ENCODE data around the gene ENTREP3. TPM values are rescaled to one million over a fixed set of nuclear protein-coding genes. Genes with fewer than 3 reads are reported as not detected.

Gene ENTREP3
- total and polyA plus RNA-seq, 2 experiments from 2014 or later = 8.8 to 27.1 TPM

DNA sequence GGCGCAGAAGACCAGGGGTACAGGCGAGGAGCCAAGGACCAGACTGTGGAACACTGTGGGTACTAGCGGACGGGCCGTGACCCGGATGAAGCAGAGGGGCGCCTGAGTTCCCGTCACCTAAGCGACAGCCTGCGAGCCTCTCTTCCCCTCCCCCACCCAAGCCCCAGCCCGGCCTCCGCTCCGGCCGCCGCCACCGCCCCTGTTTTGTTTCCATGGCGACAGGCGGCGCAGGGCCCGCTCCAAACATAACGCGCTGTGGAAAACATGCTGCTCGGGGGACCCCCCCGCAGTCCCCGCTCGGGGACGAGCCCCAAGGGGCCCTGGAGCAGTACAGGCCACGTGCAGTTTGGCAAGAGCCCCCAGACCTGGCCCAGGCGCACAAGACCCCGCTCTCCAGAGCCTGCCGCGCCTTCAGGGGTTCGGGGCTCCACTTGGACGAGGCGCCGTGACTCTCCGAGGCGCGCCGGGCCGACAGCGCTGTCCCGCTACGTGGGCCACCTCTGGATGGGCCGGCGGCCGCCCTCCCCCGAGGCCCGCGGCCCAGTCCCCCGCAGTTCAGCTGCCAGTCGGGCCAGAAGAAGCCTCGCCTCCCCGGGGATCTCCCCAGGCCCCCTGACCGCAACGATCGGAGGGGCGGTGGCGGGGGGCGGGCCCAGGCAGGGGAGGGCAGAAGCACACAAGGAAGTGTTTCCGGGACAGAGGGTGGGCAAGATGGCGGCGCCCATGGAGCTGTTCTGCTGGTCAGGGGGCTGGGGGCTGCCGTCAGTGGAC, 46.6 kb downstream of the ENTREP3 start, which contains the start of gene MTX1:
MTX1 (plus strand) TSS at position 155 of the 771 bp plus-strand sequence; CDS start at position 265, 110 bp downstream.
- TF ChIP-seq, protein P1, sequence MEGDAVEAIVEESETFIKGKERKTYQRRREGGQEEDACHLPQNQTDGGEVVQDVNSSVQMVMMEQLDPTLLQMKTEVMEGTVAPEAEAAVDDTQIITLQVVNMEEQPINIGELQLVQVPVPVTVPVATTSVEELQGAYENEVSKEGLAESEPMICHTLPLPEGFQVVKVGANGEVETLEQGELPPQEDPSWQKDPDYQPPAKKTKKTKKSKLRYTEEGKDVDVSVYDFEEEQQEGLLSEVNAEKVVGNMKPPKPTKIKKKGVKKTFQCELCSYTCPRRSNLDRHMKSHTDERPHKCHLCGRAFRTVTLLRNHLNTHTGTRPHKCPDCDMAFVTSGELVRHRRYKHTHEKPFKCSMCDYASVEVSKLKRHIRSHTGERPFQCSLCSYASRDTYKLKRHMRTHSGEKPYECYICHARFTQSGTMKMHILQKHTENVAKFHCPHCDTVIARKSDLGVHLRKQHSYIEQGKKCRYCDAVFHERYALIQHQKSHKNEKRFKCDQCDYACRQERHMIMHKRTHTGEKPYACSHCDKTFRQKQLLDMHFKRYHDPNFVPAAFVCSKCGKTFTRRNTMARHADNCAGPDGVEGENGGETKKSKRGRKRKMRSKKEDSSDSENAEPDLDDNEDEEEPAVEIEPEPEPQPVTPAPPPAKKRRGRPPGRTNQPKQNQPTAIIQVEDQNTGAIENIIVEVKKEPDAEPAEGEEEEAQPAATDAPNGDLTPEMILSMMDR (IDR thresholded peaks at IDR 0.05; ENCODE audit: poor library complexity) = no peak
- TF ChIP-seq EZH2phosphoT487 (IDR thresholded peaks at IDR 0.05; ENCODE audit: low read depth, severe bottlenecking, unreplicated experiment) (no peak), EZH2 (IDR thresholded peaks at IDR 0.05; ENCODE audit: borderline replicate concordance) (no peak)
- Histone ChIP-seq H2AFZ (peak within 1 kb of the TSS; percentile 80), H3K4me2 (peak within 1 kb of the TSS; percentile 96), H3K4me3 (peak within 1 kb of the TSS; percentile 90), H4K20me1 (ENCODE audit: insufficient read depth, poor library complexity, severe bottlenecking) (no peaks in the 10 kb centered on the region), H3K27ac (peak within 1 kb of the TSS; percentile 99), H3K9me2 (replicated peaks; ENCODE audit: insufficient read depth) (no peaks in the 10 kb centered on the region), H3K79me2 (peaks cover 13% of the 10 kb centered on the region), H3K36me3 (replicated peaks; ENCODE audit: insufficient read depth, low read depth) (no peaks in the 10 kb centered on the region), H3K27me3 (no peaks in the 10 kb centered on the region), H3K4me1 (ENCODE audit: insufficient read depth) (peaks cover 16% of the 10 kb centered on the region), H3K9me3 (ENCODE audit: low read depth) (no peaks in the 10 kb centered on the region)
- peak; percentile 96 for DNase-seq (ENCODE audit: low spot score)
- WGBS (ENCODE audit: low lambda C conversion rate, missing lambda C conversion rate) = 3% methylated on average over 23 of the region's 64 CpGs

DNA sequence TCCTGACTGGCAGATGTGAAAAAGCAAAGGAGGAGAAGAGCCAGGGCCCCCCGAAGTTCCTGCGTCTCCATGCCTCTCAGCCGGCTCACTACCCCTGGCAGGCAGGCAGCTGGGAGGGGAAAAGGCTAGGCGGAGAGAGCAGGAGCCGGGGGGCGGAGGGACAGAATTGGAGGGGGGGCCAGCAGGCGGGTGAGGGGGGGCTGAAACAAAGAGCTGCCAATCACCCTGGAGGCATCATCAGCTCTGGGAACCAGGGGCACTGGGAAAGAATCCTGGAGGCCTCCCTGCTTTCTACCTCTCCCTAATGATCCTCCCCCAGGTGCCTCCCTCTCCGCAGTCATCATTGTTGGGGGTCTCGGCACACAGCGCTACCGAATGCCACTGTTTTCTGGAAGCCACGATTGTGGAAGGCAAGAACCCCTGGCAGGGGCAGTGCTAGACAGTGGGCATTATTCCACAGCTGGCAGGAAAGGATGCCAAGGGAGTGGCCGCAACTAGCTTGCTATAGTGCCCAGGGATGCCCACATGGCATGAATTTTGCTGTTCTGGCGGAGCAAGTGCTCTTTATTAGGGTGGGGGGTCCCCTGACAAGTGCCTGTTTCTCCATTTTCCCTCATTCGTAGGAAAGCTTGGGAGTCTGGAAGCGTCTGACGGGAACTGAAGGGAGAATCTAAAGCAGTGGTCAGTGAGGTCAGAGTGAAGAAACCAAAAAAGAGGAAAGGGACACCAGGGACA, 47.3 kb downstream of the ENTREP3 start, which contains the start of gene THBS3:
THBS3 (minus strand) TSS at position 92 of the 735 bp plus-strand sequence; CDS start at position 71, 21 bp downstream.
- H3K4me2 ChIP-seq = peak within 1 kb of the TSS; percentile 96
- H3K4me3 ChIP-seq = peak within 1 kb of the TSS; percentile 90
- TF ChIP-seq, protein P1 (IDR thresholded peaks at IDR 0.05; ENCODE audit: poor library complexity) = no peak
- TF ChIP-seq EZH2phosphoT487 (IDR thresholded peaks at IDR 0.05; ENCODE audit: low read depth, severe bottlenecking, unreplicated experiment) = no peak
- no peak for TF ChIP-seq EZH2 (IDR thresholded peaks at IDR 0.05; ENCODE audit: borderline replicate concordance)
- H3K9me2 ChIP-seq (replicated peaks; ENCODE audit: insufficient read depth) = no peaks in the 10 kb centered on the region
- no peaks in the 10 kb centered on the region for H3K36me3 ChIP-seq (replicated peaks; ENCODE audit: insufficient read depth, low read depth)
- H3K79me2 ChIP-seq = peaks cover 13% of the 10 kb centered on the region
- WGBS (ENCODE audit: low lambda C conversion rate, missing lambda C conversion rate) = 15% methylated on average over 14 of the region's 17 CpGs
- H4K20me1 ChIP-seq (ENCODE audit: insufficient read depth, poor library complexity, severe bottlenecking) = no peaks in the 10 kb centered on the region
- peak within 1 kb of the TSS; percentile 80 for H2AFZ ChIP-seq
- no peaks in the 10 kb centered on the region for H3K27me3 ChIP-seq
- peaks cover 16% of the 10 kb centered on the region for H3K4me1 ChIP-seq (ENCODE audit: insufficient read depth)
- peak; percentile 64 for DNase-seq (ENCODE audit: low spot score)
- peak within 1 kb of the TSS; percentile 99 for H3K27ac ChIP-seq
- no peaks in the 10 kb centered on the region for H3K9me3 ChIP-seq (ENCODE audit: low read depth)

DNA sequence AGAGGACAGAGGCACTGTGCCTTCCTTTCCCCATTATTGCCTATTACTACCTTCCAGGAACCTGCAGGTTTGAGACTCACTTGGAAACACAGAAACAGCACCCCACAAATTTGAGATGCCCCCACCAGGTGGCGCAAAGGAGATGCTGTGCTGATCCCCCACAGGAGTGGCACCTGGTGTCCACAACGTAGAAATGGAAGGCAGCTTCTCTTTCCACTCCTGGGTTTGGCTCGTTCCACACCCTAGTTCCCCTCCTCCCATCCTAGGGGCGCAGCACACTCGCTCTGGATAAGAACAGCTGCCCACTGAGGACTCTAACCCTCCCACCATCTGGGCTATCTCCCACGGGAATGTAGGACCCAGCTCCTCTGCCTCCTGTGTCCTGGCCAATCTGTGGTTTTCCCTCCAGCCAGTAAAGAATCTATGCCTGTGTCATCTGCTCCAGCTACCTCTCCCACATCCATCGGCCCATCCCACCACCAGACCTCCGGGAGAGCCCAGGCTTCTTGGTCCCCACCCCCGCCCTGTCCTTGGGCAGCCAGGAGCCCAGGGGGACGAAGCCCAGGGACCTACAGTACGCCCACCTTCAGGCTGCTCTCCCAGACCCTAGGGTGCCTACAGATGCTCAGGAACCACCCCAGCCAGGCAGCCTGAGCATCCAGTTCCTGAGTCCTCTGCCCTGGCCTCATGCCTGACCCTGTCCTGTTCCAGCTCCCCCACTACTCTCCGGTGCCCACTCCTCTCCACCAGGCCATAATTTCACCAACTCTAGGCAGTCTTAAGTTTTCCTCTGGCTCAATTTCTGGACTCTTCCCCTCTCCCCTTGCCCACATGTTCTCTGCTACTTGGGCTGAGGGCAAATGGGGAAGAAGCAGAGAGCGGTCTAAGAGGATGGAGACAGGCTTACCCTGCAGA, 48.1 kb downstream of the ENTREP3 start:
- Histone ChIP-seq H3K4me1 (ENCODE audit: insufficient read depth) (peaks cover 16% of the 10 kb centered on the region), H3K4me3 (peak overlapping the region; percentile 4), H3K27ac (peak overlapping the region; percentile 99), H3K27me3 (no peaks in the 10 kb centered on the region), H3K36me3 (replicated peaks; ENCODE audit: insufficient read depth, low read depth) (no peaks in the 10 kb centered on the region), H3K9me2 (replicated peaks; ENCODE audit: insufficient read depth) (no peaks in the 10 kb centered on the region), H3K4me2 (peak overlapping the region; percentile 96), H3K79me2 (peaks cover 13% of the 10 kb centered on the region), H3K9me3 (ENCODE audit: low read depth) (no peaks in the 10 kb centered on the region), H4K20me1 (ENCODE audit: insufficient read depth, poor library complexity, severe bottlenecking) (no peaks in the 10 kb centered on the region), H2AFZ (no peak overlapping the region)
- TF ChIP-seq, protein P1 (IDR thresholded peaks at IDR 0.05; ENCODE audit: poor library complexity) = peak; percentile 82
- no peak for TF ChIP-seq EZH2phosphoT487 (IDR thresholded peaks at IDR 0.05; ENCODE audit: low read depth, severe bottlenecking, unreplicated experiment)
- 30% methylated on average over 13 of the region's 13 CpGs for WGBS (ENCODE audit: low lambda C conversion rate, missing lambda C conversion rate)
- peak; percentile 87 for DNase-seq (ENCODE audit: low spot score)
